ENCODE results near the gene FAM187B.

The FAM187B gene

GRCh38 chr19:35228177-35228930 lies at the start of gene FAM187B:
TSS of gene FAM187B (minus strand) at chr19:35228739. CDS start at chr19:35228680, 59 bp downstream.
- no peak for DNase-seq (ENCODE audit: low read depth)

- no peak for DNase-seq (ENCODE audit: low read depth)
Observed at GRCh38 chr19:35276706-35277281, 48.3 kb upstream of the FAM187B start.

GRCh38 chr19:35274323-35274722 lies 45.8 kb upstream of the FAM187B start:
- DNase-seq (ENCODE audit: low read depth): no peak

- no peak for DNase-seq (ENCODE audit: low read depth)
Observed at GRCh38 chr19:35273686-35274259, 45.2 kb upstream of the FAM187B start.

DNA sequence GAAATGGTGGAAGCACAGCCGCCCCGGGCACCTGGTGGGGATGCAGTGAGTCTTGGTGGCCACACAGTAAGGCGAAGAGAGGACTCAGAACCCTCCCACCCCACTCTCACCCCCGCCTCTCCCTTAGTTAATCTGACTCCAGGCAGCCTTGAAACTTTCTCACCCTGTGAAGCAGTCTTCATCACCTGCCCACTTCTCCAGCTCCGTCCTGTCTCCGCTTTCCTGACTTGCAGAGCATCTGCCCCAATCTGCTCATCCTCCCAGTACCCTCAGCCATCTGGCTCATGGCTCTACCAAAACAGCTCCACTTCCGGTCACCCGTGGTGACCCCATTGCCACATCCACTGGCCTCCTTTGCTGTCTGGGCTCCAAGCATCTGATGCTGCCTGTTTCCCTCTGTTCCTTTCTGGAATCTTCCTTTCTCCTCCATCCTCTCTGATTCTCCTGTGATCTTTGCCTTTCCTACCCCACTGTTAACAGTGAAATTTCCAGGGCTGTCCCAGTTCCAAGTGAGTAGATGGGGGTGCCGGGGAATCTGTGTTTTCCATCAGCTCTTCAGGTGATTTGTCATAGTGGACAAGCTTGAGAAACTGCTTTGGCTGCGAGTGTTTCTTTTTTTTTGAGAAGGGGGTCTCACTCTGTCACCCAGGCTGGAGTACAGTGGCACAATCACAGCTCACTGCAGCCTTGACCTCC lies 44.6 kb upstream of the FAM187B start:
- DNase-seq (ENCODE audit: low read depth): no peak

DNA sequence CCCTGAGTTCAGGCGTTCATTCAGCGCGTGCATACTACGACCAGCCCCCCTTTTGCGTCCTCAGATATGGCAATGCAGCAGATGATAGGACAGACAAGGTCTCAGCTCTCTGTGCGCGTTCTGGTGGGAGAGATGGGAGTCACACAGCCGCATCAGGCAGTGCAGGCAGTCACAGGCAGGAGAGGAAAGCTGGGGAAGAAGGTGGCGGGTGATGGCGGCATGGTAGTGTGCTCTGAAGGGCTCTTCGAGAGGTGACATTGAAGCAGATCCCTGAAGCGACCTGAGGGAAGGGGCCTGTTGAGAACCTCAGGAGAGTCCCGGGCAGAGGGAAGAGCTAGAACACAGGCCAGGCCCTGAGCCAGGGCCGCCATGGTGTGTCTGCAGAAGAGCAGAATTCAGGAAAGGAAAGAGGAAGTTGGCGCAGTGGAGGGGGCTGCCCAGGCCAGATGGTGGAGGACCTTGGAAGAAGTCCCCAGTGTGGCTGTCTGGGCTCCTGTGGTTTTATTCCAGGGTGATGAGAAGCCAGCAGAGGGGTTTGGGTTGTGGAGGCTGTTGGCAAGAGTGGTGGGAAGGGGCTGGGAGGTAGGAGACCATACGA lies 43.7 kb upstream of the FAM187B start:
- DNase-seq (ENCODE audit: low read depth): no peak

DNA sequence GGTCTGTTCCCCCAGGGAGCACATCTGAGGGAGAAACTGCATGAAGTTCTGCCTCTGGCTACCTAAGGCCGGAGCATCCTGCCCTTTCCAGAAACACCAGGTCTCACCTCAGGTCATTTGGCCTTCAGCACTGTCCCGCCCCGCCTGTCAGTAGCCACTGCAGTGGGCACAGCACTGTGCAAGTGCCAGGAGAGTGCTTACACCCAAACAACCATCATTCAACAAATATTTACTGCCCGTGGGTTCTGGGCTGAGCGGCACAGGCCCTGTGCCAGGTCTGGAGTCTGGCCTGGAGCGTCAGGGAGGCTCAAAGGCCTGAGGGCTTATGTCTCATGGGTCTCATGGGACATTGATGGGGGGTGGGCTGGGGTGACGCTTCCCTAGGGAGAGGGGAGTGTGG lies 43.0 kb upstream of the FAM187B start:
- DNase-seq (ENCODE audit: low read depth): no peak

GRCh38 chr19:35270381-35270811 lies 41.9 kb upstream of the FAM187B start:
- DNase-seq (ENCODE audit: low read depth): no peak

GRCh38 chr19:35269438-35270117 lies 41.0 kb upstream of the FAM187B start:
- DNase-seq (ENCODE audit: low read depth): peak; percentile 63

DNA sequence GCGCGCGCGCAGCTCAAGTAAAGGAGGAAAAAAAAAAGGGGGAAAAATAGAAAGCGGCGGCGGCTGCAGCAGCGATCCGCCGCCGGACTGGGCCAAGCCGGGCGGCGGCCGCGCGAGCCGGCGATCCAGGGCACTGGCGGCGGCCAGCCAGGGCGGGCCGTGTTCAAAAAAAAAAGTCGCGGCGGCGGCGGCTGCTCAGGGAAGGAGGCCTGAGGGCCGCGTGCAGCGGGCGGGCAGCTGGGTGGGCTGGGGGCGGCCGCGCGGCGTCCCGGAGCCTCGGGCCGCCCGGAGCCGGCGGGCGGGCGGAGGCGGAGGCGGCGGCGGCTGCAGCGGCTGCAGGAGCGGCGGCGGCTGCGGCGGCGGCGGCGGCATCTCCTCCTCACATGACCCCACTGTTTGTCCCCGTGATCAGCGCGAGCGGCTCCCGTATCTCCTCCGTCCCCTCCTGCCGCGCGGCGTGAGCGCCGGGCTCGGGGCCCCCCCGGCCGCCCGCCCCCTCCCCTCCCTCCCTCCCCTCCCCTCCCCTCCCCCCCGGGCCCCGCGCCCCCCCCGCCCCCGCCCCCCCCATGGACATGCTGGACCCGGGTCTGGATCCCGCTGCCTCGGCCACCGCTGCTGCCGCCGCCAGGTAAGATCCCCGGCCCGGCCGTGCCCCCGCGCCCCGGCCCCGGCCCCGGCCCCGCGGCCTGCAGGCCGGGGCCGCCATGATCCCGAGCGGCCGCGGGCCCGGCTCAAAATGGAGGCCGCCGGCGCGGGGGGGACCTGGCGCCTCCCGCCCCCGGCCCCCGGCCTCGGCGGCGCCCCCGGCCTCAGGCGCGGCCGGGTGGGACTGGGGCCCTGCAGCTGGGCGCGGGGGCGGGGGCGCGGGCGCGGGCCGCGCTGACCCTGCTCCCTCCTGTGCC lies 40.2 kb upstream of the FAM187B start, which contains the start of gene USF2:
Gene USF2 (plus strand): TSS at position 427 of the 902 bp plus-strand sequence. CDS start 140 bp downstream, at position 567.
- DNase-seq (ENCODE audit: low read depth): no peak

DNA sequence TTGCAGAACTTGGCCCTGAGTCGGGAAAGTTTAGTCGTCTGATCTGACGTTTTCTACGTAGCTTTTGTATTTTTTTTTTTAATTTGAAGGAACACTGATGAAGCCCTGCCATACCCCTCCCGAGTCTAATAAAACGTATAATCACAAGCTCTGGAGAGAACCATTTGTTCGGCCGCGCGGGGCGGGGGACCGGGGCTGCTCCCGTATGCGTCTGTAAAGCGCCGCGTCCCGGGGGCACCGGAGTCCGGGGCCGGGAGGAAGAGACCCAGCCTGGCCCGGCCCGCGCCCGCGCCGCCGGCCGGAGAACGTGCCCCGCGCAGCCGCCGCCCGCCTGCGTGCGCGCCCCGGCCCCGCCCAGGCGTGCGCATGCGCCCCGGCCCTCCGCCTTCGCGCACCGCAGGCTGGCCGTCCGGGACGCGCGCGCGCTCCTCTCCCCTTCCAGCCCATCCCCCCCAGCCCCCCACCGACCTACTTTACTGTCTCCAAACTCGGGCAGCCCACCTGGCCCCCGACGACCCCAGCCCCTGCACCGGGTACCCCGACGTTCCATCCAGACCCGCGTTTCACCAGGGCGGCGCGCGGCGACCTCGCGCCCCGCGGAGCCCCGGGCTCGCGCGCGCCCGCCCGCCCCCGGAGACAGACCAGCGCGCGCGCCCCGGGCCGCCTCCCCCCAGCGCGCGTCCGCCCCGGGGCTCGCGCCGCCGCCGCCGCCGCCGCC lies 39.4 kb upstream of the FAM187B start:
- peak; percentile 45 for DNase-seq (ENCODE audit: low read depth)

- DNase-seq (ENCODE audit: low read depth): no peak
Observed at GRCh38 chr19:35267353-35267817, 38.8 kb upstream of the FAM187B start.

DNA sequence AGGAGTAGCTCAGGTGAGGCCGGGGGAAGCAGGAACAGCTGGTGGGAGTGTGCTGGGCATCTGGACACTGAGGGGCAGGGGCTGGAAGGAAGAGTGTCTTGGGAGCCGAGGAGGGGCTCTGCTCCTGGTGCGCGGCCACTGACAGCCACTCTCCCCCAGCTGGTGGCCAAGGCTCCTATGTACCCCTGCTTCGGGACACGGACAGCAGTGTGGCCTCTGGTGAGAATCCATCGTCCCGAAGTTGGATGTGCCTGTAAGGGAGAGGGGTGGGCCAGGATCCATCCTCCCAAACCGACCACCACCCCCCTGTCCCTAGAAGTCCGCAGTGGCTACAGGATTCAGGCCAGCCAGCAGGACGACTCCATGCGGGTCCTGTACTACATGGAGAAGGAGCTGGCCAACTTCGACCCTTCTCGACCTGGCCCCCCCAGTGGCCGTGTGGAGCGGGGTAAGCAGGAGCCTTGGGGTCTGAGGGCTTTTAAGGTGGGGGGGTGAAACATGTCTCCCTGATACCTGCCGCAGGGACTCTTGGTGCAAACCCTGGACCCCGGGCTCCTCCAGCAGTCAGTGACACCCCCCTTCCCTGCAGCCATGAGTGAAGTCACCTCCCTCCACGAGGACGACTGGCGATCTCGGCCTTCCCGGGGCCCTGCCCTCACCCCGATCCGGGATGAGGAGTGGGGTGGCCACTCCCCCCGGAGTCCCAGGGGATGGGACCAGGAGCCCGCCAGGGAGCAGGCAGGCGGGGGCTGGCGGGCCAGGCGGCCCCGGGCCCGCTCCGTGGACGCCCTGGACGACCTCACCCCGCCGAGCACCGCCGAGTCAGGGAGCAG lies 38.2 kb upstream of the FAM187B start:
- no peak for DNase-seq (ENCODE audit: low read depth)

DNA sequence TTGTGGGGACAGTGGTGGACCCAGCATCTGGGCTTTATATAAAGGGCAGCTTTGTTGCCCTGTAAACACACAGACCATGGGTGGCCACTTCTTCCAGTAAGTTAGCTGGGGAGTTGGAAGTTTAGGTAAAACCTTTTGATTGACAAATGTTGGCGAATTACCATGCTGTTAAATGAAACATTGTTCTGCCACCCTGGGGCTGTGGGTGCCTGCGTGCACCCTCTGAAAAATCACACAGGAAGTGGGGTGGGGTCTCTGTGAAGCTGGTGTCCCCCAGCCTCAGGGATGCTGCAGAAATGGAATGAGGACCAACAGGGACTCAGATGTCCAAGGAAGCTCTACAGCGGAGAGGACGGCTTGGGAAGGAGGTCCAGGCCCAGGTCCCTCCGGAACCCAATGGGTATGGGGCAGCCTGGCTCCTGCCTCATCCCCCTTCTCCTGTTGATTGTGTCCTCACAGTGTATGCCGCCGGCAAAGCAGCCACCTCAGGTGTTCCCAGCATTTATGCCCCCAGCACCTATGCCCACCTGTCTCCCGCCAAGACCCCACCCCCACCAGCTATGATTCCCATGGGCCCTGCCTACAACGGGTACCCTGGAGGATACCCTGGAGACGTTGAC lies 37.5 kb upstream of the FAM187B start:
- no peak for DNase-seq (ENCODE audit: low read depth)

- no peak for DNase-seq (ENCODE audit: low read depth)
Observed at GRCh38 chr19:35265126-35265899, 36.8 kb upstream of the FAM187B start.

GRCh38 chr19:35264268-35265125 lies 36.0 kb upstream of the FAM187B start:
- no peak for DNase-seq (ENCODE audit: low read depth)

Measured in stimulated activated CD8-positive, alpha-beta memory T cell treated with anti-CD3 and anti-CD28 coated beads, Interleukin-12 subunit alpha, Interleukin-12 subunit beta, amount 100 ng/mL, for 1 hour (primary cell).